ENCODE measurements around the gene DOCK7. TPM values are rescaled to one million over a fixed set of nuclear protein-coding genes. Genes with fewer than 3 reads are reported as not detected.

The DOCK7 gene
- total RNA-seq, 1 donor from 2014 or later = 101 TPM

DNA sequence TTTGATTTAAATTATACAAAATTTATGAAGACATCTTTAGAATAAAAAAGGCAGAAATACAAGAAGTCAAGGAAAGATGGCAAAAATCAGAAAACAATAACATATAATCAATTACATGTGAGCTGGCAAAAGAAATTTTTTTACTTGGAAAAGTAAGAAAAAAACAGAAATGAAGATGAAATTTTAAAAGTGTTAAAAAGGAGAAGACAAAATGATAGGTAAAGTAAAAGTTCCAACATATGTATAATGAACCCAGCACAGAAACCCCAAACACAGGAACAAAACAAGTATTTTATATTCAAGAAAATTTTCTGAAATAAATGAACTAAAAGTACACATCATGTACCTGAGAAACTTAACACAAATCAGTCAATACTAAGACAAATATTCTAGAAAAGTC, 188.0 kb downstream of the DOCK7 start:
- no peak for ATAC-seq
- DNase-seq (ENCODE audit: low spot score) = no peak
- intact Hi-C loops (cut with DNase I) = loop anchor here (10.0 kb wide), 1 partner anchor 245 kb away; no protein-coding TSS in a partner anchor

DNA sequence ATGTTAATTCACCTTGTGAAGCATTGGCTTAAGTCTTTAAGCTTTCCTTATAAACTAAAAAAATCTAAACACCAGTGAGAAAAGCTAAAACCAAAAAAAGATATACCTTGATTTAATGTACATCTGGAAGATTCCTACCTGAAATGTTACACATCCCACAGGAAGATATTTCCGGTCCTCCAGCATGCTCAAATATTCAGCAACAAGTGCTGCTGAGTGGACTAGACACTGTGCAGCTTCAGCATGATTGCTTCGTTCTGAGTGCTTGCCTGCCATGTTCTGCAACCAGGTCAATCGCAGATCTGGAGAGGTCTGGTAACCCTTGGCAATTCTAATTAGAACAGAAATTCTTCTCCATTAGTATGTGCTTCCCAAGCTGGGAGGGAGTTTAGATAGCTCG, 194.0 kb downstream of the DOCK7 start:
- DNase-seq (ENCODE audit: low spot score) (no peak), ATAC-seq (no peak)
- intact Hi-C loops (cut with DNase I) = no loop called here

GRCh38 chr1:62493656-62494055, 194.5 kb downstream of the DOCK7 start:
- DNase-seq (ENCODE audit: low spot score) (no peak), ATAC-seq (no peak)
- intact Hi-C loops (cut with DNase I) = no loop called here

- DNase-seq (ENCODE audit: low spot score) (no peak), ATAC-seq (no peak)
- intact Hi-C loops (cut with DNase I) = no loop called here
Measured at GRCh38 chr1:62492521-62492920, 195.7 kb downstream of the DOCK7 start.

GRCh38 chr1:62487956-62488355, 200.2 kb downstream of the DOCK7 start:
- ATAC-seq = no peak

GRCh38 chr1:62484824-62485468, 203.2 kb downstream of the DOCK7 start:
- ATAC-seq (no peak), DNase-seq (ENCODE audit: low spot score) (no peak)
- intact Hi-C loops (cut with DNase I) = no loop called here

More at GRCh38 chr1:62487956-62488355, 200.2 kb downstream of the DOCK7 start:
- intact Hi-C loops (cut with DNase I) = no loop called here
- no peak for DNase-seq (ENCODE audit: low spot score)

GRCh38 chr1:62481681-62482080, 206.5 kb downstream of the DOCK7 start:
- ATAC-seq (no peak), DNase-seq (ENCODE audit: low spot score) (no peak)
- intact Hi-C loops (cut with DNase I) = no loop called here

GRCh38 chr1:62476525-62477219, 211.5 kb downstream of the DOCK7 start:
- no peak for ATAC-seq

DNA sequence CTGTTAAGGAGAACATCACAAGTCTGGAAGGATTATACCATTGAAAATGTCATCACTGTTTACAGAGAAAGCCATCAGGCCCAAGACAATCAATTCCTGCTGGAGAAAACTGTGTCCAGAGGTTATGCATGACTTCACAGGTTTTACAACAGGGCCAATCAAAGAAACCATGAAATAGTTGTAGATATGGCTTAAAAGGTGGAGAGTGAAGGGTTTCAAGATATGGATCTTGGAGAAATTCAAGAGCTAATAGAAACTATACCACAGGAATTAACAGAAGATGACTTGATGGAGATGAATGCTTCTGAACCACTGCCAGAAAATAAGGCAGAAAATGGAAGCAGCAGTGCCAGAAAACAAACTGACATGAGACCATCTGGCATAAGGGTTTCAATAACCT, 221.1 kb downstream of the DOCK7 start:
- no peak for ATAC-seq
- DNase-seq (ENCODE audit: low spot score) = no peak
- intact Hi-C loops (cut with DNase I) = no loop called here

More at GRCh38 chr1:62476525-62477219, 211.5 kb downstream of the DOCK7 start:
- intact Hi-C loops (cut with DNase I) = no loop called here
- DNase-seq (ENCODE audit: low spot score) = no peak

DNA sequence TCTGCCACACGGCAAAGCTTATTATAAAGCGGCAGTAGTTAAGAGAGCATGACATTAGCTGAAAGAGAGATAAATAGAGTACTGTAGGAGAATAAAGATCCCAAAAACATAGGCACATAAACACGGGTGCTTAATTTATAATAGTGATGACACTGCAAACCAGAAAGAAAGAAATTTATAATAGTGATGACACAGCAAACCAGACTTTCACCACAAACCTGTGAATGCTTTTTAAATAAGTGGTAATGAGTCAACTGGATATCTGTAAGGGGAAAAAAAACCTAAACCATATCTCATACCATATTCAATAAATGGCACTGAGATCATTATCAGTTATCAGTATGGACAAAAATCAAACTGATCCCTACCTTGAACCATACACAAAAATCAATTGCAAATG, 225.8 kb downstream of the DOCK7 start:
- intact Hi-C loops (cut with DNase I) = no loop called here
- ATAC-seq (no peak), DNase-seq (ENCODE audit: low spot score) (no peak)

DNA sequence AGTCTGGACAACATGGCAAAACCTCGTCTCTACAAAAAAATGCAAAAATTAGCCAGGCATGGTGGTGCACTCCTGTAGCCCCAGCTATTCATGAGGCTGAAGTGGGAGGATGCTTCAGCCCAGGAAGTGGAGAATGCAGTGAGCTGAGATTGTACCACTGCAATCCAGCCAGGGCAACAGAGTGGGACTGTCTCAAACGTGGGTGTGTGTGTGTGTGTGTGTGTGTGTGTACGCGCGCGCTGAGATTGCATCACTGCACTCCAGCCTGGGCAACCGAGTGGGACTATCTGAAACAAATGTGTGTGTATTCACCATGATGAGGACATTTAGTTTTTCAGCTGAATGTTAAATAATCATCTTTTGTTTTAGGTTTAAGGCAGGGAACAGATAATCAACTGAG, 230.2 kb downstream of the DOCK7 start:
- DNase-seq (ENCODE audit: low spot score) (no peak), ATAC-seq (peak; percentile 65)
- intact Hi-C loops (cut with DNase I) = no loop called here

DNA sequence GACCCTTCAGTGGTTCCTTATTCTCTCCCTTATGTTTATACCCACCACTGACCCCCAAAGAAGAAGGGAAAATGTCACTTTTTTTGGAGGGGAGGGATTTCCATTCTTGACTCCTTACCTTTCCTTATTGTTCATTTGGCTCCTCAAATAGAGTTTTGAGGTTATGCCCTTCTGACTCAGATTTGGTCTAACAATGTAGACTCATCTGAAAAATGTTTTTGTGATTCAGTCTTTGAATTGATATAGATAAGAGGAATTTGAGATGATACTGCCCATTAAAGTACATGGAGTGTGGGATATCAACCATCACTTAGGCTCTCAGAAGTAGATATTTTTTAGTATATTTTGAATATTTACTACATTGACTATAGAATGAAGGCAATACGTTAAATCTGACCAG, 235.2 kb downstream of the DOCK7 start:
- DNase-seq (ENCODE audit: low spot score) = no peak
- ATAC-seq = no peak
- intact Hi-C loops (cut with DNase I) = no loop called here

- DNase-seq (ENCODE audit: low spot score) (no peak), ATAC-seq (no peak)
- intact Hi-C loops (cut with DNase I) = no loop called here
Measured at GRCh38 chr1:62450301-62450700, 237.9 kb downstream of the DOCK7 start.

- intact Hi-C loops (cut with DNase I) = no loop called here
- DNase-seq (ENCODE audit: low spot score) (no peak), ATAC-seq (no peak)
Measured at GRCh38 chr1:62448221-62448933, 239.8 kb downstream of the DOCK7 start.

DNA sequence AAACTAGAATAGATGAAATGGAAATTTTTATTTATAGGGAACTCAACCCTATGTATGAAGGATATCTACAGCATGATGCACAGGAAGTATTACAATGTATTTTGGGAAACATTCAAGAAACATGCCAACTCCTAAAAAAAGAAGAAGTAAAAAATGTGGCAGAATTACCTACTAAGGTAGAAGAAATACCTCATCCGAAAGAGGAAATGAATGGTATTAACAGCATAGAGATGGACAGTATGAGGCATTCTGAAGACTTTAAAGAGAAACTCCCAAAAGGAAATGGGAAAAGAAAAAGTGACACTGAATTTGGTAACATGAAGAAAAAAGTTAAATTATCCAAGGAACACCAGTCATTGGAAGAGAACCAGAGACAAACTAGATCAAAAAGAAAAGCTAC, 243.5 kb downstream of the DOCK7 start:
- no peak for DNase-seq (ENCODE audit: low spot score)
- ATAC-seq = no peak
- intact Hi-C loops (cut with DNase I) = no loop called here

DNA sequence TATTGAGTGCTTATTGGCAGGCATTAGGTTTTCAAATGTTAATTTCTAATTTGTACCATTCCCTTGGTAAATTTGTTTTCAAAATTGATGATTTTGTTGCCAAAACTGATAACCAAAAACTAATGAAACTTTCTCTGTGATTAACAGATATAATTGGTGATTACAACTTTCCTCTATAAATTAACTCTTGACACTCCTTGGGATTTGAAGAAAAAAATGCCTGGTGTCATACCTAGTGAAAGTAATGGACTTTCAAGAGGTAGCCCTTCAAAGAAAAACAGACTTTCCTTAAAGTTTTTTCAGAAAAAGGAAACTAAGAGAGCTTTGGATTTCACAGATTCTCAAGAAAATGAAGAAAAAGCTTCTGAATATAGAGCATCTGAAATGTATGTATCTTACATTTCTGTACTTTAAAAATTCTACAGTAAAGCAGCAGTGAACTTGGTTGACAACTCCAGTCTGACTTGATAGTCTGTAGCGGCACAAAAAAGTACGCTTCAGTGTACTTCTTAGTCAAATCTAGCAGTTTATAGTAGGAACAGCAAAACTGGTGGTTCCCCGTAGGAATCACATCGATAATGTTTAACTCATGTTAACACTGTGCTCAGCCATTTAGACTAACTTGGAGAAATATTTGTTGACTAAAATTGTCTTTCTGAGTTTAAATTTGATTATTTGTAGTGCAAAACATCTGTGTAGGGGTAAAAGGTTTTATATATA, 248.4 kb downstream of the DOCK7 start:
- DNase-seq (ENCODE audit: low spot score) (no peak), ATAC-seq (no peak)
- intact Hi-C loops (cut with DNase I) = no loop called here

- intact Hi-C loops (cut with DNase I) = no loop called here
- ATAC-seq = no peak
- DNase-seq (ENCODE audit: low spot score) = no peak
Measured at GRCh38 chr1:62438163-62438562, 250.0 kb downstream of the DOCK7 start.

DNA sequence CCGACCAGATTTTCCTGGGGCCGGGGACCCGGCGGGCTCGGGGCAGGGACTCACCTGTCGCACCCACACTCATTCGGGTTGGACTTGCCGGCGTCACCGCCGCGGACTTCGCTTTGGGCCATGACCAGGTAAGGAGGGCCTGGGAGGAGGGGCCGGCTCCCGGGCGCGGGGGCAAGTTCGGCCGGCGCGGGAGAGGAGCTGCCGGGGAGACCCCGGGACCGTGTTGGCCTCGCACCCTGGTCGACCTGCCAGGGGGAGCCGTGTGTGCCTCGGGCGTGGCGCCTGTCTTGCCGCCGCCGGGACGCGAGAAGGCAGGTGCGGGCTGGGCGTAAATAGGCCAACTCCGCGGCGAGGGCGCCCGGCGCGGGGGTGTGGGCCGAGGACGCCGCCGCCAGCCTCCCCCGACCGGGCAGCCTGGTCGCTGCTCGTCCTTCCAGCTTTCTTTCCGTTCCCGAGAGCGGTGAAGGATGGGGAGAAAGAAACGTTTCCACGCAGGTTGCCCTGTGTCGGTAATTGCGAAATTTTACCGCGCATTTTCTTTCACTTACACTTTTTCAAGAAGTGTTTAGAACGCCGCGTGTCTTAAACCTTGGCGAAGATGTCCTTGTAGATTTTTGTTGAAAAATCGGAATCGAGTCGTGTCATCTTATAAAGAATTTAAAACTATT, 250.8 kb downstream of the DOCK7 start:
- intact Hi-C loops (cut with DNase I) = no loop called here

More for the DNA sequence above, 250.8 kb downstream of the DOCK7 start:
- no peak for ATAC-seq
- no peak for DNase-seq (ENCODE audit: low spot score)
